Inflammatory macrophage treated with lipopolysaccharide for 4 hours (primary cell): ENCODE results near the gene WBP2.
"Not testable (repeated sequence)": the region's sequence is repeated elsewhere in the genome, so short reads cannot be mapped to it uniquely, and the experiment has no call there.

Experiments
- DNase-seq: peaks from one replicate; pipeline ENCODE4 v3.0.0-alpha.2; 2020

The WBP2 gene

DNA sequence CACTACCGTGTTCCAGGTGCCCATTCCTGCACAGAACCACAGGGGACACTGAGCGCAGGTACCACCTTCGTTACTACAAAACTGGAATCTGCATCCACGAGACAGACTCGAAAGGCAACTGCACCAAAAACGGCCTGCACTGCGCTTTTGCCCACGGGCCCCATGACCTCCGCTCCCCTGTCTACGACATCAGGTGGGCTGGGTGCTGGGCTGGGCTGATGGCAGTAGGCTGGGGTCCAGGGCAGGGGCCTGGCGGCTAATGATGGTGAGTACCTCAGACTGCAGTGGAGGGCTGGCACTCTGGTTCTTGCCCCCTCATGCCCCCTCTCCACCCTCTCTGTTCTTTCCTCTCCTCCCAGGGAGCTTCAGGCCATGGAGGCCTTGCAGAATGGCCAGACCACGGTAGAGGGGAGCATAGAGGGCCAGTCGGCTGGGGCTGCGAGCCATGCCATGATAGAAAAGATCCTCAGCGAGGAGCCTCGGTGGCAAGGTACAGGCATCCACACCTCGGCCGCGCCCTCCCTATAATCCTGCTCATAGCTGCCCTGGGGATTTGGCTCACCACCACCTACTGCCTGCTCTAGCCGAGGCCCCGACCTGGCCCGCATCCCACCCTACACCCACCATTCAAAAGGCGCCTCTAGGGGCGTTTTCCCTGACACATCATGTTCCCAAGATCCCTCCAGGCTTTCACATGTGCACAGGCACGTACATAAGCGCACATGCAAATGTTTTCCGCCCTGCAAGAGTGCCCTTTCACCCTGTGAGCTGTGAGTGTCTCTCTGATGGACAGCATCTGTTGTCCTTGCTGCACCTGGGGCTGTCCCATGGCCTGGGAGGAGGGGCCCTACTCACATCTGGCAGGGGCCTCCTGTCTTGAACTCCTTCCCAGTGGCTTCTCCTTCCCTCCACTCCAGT, 42.8 kb downstream of the WBP2 start:
- DNase-seq: no peak

DNA sequence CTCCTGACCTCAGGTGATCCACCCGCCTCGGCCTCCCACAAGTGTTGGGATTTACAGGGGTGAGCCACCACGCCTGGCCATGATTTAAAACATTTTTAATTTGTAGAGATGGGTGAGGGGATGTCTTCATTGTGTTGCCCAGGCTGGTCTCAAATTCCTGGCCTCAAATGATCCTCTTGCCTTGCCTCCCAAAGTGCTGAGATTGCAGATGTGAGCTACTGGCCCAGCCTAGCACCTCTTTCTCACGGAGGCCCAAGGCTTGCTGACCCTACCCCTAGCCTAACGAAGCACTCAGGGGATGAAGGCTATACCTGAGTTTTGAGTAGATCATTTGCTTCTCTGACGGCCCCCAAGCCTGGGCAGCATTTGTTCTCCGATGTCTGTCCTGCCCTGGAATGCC, 44.0 kb downstream of the WBP2 start:
- no peak for DNase-seq

DNA sequence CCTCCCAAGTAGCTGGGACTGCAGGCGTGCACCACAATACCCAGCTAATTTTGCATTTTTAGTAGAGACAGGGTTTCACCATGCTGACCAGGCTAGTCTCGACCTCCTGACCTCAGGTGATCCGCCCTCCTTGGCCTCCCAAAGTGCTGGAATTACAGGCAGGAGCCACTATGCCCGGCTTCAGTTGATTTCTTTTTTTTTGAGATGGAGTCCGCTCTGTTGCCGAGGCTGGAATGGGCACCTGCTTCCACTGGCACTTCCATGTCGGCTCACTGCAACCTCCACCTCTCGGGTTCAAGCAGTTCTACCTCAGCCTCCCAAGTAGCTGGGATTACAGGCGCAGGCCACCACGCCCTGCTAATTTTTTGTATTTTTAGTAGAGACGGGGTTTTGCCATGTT, 44.4 kb downstream of the WBP2 start:
- not testable (repeated sequence) for DNase-seq

DNA sequence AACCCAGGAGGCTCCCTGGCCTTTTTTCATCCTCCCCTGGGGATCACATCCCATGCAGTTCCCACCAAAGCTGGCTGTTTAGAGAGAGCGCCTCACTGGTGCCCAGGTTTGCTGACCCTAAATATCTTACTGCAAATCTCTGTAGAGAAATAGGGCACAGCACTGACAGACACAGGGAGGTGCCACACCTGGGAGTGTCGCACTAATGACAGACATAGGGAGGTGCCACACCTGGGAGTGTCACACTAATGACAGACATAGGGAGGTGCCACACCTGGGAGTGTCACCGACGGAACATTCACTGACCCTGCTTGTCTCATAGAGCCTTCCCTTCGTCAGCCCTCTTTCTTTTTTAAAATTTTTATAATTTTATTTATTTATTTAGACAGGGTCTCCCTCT, 44.9 kb downstream of the WBP2 start:
- DNase-seq: no peak

DNA sequence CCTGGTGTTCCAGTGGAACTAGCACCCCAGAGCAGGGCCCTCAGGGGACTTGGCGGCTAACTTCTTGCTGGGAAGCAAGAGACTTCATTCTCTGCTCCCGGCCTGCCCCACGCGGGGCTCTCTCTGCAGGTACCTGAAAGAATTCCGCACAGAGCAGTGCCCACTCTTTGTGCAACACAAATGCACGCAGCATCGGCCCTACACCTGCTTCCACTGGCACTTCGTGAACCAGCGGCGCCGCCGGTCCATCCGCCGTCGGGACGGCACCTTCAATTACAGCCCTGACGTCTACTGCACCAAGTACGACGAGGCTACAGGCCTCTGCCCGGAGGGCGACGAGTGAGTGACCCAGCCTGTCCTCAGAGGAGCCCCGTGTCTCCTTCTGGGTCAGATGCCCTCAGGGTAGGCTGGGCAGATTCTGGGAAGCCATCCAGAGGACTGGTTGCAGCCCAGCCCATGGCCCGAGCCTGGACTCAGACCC, 45.5 kb downstream of the WBP2 start:
- DNase-seq: no peak

DNA sequence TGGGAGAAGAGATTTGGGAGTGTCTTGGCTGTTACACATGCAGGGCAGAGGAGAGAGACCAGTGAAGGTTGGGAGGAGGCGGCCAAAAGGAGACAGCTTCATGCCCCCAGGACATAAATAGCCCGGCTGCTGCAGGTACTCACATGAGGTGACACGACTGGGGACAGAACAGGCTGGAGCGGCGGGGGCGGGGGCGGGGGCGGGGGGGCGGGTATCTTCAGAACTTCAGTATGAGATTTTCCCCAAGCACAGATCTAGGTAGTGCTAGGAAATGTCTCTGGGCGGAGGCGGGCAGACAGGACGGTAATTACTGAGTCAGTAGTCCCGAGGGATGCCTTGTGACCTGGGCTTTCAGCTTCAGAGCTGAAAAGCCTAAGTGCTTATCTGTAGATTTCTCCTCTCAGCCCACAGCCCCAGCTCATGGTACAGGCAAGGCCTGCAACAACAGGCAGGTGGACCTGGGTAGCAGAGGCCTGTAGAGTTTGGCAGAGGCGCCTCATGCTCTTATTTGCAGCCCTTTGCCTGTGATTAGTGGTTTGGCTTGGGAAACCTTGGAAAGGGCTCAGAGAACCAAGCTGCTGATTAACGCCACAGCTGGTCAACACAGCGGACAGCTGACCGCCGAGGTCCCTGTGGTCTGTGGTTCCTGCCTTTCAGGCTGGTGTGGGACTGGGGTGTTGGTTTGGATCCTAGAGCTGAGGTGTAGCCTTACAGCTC, 46.1 kb downstream of the WBP2 start:
- no peak for DNase-seq

DNA sequence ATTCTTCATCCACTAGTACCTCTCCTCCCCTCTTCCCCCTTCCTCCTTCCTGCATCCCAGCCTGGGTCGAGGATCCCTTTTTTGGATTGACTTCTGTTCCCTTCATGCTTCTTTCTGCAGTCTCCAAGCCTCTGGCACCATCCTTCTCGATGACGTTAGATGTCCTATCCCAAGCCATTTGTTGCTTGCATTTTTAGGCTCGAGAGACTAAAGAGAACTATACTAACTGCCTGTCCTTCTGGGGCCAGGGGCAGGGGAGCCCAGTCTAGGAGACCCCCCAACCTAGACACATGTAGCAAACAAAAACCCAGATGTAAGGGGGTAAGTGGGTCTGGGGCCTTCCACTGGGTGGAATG, 46.6 kb downstream of the WBP2 start:
- DNase-seq: no peak

DNA sequence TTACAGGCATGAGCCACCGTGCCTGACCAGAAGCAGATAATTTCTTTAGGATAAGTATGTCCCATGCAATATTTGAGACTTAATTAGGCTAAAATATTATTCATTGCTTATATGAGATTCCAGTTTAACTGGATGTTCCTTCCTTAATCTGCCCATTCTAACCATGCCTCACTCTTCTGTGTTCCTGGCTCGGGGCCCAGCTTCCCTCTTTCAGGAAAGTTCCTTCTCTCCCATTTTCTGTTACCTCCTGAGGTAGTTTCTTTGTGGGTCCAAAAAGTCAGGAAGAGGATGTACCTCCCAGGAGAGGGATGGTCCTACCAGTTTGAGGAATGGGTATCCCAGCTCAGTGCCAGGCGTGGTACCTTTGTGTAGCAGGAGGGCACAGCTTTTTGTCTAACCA, 47.3 kb downstream of the WBP2 start:
- no peak for DNase-seq

DNA sequence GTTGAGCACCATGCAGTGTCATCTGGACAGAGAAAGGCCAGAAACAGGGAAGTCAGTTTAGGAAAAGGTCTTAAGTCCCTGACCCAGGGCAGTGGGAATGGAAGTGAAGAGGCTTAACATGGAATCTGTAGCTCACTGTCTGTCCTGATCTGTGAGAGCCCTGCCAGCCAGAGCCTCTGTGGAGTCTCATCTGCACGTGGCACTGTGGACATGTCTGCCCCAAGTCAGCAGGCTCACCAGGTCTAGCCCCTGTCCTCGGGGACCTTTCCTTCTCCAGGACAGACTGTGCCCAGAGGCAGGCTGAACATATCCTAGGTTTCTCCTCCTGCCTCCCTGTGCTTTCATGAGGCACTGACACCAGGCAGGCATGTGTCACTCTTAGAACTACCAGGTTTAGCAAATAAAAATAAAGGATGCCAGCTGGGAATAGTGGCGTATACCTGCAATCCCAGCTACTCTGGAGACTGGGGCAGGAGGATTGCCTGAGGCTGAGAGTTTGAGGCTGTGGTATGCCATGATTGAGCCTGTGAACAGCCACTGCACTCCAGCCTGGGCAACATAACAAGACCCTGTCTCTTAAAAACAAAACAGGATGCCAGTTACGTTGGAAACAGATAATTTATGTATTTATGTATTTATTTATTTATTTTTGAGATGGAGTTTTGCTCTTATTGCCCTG, 48.2 kb downstream of the WBP2 start:
- no peak for DNase-seq

DNA sequence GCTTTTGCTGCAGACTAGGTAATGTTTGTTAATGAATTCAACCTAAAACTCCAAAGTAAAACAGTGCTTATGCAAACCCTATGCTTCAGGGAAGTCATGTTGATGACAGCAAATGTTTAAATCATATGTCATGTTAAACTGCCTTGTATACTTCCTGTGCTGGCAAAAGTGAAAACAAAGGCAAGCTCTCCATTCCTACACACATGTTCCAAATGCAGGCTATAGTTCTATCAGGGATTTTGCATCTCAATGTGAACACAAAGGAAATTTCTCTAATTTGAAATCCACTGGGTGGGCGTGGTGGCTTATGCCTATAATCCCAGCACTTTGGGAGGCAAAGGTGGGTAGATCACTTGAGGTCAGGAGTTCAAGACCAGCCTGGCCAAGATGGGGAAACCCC, 51.3 kb downstream of the WBP2 start:
- no peak for DNase-seq

DNA sequence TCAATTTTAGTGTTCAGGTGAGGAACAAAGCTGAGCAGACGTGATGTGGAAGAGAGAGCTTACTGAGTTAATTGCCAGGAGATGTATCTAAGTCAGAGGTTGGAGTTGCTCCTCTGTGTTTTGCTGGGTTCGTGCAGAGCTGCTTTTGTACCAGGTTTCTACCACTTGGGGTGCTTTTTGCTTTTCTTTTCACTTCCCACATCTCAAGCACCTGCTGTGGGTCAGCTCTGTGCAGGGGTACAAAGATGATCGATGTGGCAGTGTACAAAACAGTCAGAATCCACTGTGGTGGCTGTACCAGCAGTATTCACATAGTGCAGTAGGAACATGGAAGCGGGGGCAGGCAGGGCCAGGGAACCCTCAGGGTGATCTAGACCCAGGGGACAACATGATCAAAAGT, 55.7 kb downstream of the WBP2 start:
- DNase-seq: no peak

DNA sequence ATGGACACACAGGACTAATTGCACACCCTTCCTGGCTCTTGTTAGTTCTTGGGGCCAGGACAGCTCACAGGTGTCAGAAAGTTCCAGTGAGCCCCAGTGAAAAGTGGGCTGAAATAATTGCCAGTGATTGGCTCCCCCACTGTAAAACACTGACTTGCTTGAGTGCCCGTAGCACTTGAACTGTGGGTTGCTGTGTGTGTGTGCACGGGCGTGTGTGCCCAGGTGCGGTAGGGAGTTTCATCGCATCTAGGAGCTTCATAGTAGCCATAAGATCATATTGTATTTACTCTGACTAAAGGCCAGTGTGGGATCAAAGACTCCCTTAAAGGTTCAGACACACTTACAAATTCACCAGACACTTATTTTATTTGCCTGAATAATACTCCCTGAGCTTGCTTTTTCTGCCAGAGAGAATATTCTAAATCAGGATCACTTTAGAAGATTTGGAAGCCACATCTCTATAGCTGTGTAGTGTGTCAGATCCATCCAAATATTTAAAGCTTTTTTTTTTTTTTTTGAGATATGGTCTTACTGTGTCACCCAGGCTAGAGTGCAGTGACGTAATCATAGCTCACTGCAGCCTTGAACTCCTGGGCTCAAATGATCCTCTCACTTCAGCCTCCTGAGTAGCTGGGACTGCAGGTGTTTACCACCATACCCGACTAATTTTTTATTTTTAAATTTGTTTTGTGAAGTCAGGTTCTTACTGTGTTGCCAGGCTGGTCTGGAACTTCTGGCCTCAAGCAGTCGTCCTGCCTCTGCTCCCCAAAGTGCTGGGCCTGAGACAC, 59.1 kb downstream of the WBP2 start:
- no peak for DNase-seq
